HCT116 (cell line): ENCODE measurements around the gene HCN3. TPM values are rescaled to one million over a fixed set of nuclear protein-coding genes. Genes with fewer than 3 reads are reported as not detected.
A peak's percentile ranks its signal among the peaks of the same experiment; 100 is the strongest.

Source experiments
- ATAC-seq: fragments of 200-7000 bp; cut with Tn5 transposase; 2 replicates; pipeline ENCODE4 v1.9.1; 2020; ENCODE audit warnings: mild to moderate bottlenecking, moderate library complexity
- BruUV-seq: library from RNA; stranded (reverse); fragments of 400-500 nt; replicated peaks from 2 replicates; lab custom pipeline; 2021; lab: Mats Ljungman, UMichigan
- CTCF ChIA-PET: fragments of 300-600 bp; sonication (Branson Sonifier 250); formaldehyde crosslinking; loops from one replicate; lab custom pipeline; 2021; ENCODE audit warnings: antibody characterized with exemption; lab: Charles Lee
- POLR2A ChIA-PET: fragments of 300-600, 350-600 bp; sonication (Branson Sonifier 250); formaldehyde crosslinking; loops from one replicate; lab custom pipeline; 2021; ENCODE audit warnings: antibody characterized with exemption; lab: Charles Lee
- RAD21 ChIA-PET, 2 experiments: fragments of 300-600 bp; sonication (Branson Sonifier 250); formaldehyde crosslinking; loops; one replicate each; lab custom pipeline; 2023; ENCODE audit warnings: low total read pairs in 2 of 2; ENCODE audit not compliant: uncharacterized antibody in 2 of 2, unreplicated experiment in 2 of 2, low non-redundant PET in 1 of 2; lab: Charles Lee
- DNase-seq: peaks from one replicate; pipeline ENCODE4 v3.0.0-alpha.2; 2010; ENCODE audit warnings: low read depth, low spot score
- H2AFZ ChIP-seq: fragments of 200-600 bp; shearing (Covaris generic), sonication (generic); 2 replicates; pipeline ENCODE4 v1.6.1; 2017; ENCODE audit warnings: low read depth, mixed run types, mixed read lengths, antibody characterized with exemption, low read length; ENCODE audit not compliant: poor library complexity, severe bottlenecking
- H3K27ac ChIP-seq: 2 replicates; pipeline ENCODE4 v1.5.1; 2012; ENCODE audit warnings: low read depth, low read length
- H3K27me3 ChIP-seq: fragments of 200-600 bp; sonication (generic); 2 replicates; pipeline ENCODE4 v1.6.1; 2016; ENCODE audit warnings: mixed run types, low read length, mixed read lengths; ENCODE audit not compliant: insufficient read depth
- H3K36me3 ChIP-seq, 2 experiments: fragments of 200-500 bp in 1 of 2; fragments of 200-600 bp in 1 of 2; sonication (Bioruptor generic) in 1 of 2; sonication (generic) in 1 of 2; 2 replicates each; pipeline versions ENCODE4 v1.5.1 to v1.6.1; 2014 to 2016; ENCODE audit warnings: low read length in 2 of 2, inconsistent platforms in 1 of 2, mixed read lengths in 1 of 2, mixed run types in 1 of 2; ENCODE audit not compliant: insufficient read depth in 2 of 2, control insufficient read depth in 1 of 2
- H3K4me1 ChIP-seq, 2 experiments: fragments of 200-600 bp in 1 of 2; sonication (generic) in 1 of 2; 2 replicates each; pipeline versions ENCODE4 v1.5.1 to v1.6.1; 2012 to 2017; ENCODE audit warnings: low read length in 2 of 2, inconsistent platforms in 1 of 2, mild to moderate bottlenecking in 1 of 2, mixed read lengths in 1 of 2, mixed run types in 1 of 2, moderate library complexity in 1 of 2; ENCODE audit not compliant: insufficient read depth in 2 of 2, control insufficient read depth in 1 of 2
- H3K4me2 ChIP-seq: fragments of 200-600 bp; sonication (generic); 2 replicates; pipeline ENCODE4 v1.6.1; 2017; ENCODE audit warnings: mixed run types, low read length, mixed read lengths
- H3K4me3 ChIP-seq, 2 experiments: fragments of 200-600 bp in 1 of 2; sonication (generic) in 1 of 2; replicated peaks in 1 of 2; 2 replicates each; pipeline ENCODE4 v1.5.1; 2011 to 2016; ENCODE audit warnings: low read length in 2 of 2, control low read depth in 1 of 2, low read depth in 1 of 2, mild to moderate bottlenecking in 1 of 2, mixed read lengths in 1 of 2, mixed run types in 1 of 2
- H3K79me2 ChIP-seq: fragments of 200-600 bp; sonication (generic); 2 replicates; pipeline ENCODE4 v1.6.1; 2017; ENCODE audit warnings: mild to moderate bottlenecking, mixed run types, low read length, moderate library complexity, mixed read lengths; ENCODE audit not compliant: insufficient read depth
- H3K9ac ChIP-seq: fragments of 200-600 bp; sonication (generic); 2 replicates; pipeline ENCODE4 v1.6.1; 2016; ENCODE audit warnings: low read length, mixed read lengths
- H3K9me2 ChIP-seq: fragments of 200-600 bp; sonication (generic), shearing (Covaris generic); 2 replicates; pipeline ENCODE4 v1.6.1; 2017; ENCODE audit warnings: mixed run types, mild to moderate bottlenecking, moderate library complexity; ENCODE audit not compliant: insufficient read depth
- H3K9me3 ChIP-seq, 2 experiments: fragments of 200-500 bp in 1 of 2; fragments of 200-600 bp in 1 of 2; sonication (Bioruptor generic) in 1 of 2; sonication (generic) in 1 of 2; 2 replicates each; pipeline ENCODE4 v1.6.1; 2014 to 2017; ENCODE audit warnings: low read length in 2 of 2, mixed read lengths in 2 of 2, inconsistent platforms in 1 of 2, low read depth in 1 of 2, mild to moderate bottlenecking in 1 of 2, mixed run types in 1 of 2, moderate library complexity in 1 of 2; ENCODE audit not compliant: control insufficient read depth in 1 of 2, insufficient read depth in 1 of 2
- H4K20me1 ChIP-seq: fragments of 200-600 bp; sonication (generic), shearing (Covaris generic); 2 replicates; pipeline ENCODE4 v1.6.1; 2017; ENCODE audit warnings: mixed run types, mild to moderate bottlenecking, moderate library complexity; ENCODE audit not compliant: insufficient read depth
- CBX3 ChIP-seq: IDR thresholded peaks from 2 replicates; pipeline ENCODE4 v1.6.1; 2012; ENCODE audit warnings: low read depth
- EGR1 ChIP-seq: IDR thresholded peaks from 2 replicates; pipeline ENCODE4 v1.6.1; 2012; ENCODE audit warnings: low read depth
- JUND ChIP-seq: IDR thresholded peaks from 2 replicates; pipeline ENCODE4 v1.6.1; 2012
- MAX ChIP-seq: IDR thresholded peaks from 2 replicates; pipeline ENCODE4 v1.6.1; 2012
- POLR2A ChIP-seq: IDR thresholded peaks from 2 replicates; pipeline ENCODE4 v1.7.0; 2011; ENCODE audit warnings: borderline replicate concordance; ENCODE audit not compliant: insufficient read depth, insufficient read length; ENCODE audit errors: extremely low read depth
- POLR2AphosphoS5 ChIP-seq: IDR thresholded peaks from 2 replicates; pipeline ENCODE4 v1.6.1; 2011; ENCODE audit warnings: mild to moderate bottlenecking, low read depth, low read length, moderate library complexity
- REST ChIP-seq: IDR thresholded peaks from 2 replicates; pipeline ENCODE4 v1.6.1; 2012; ENCODE audit warnings: low read depth
- SIN3A ChIP-seq: IDR thresholded peaks from 2 replicates; pipeline ENCODE4 v1.6.1; 2012; ENCODE audit warnings: low read depth
- TCF7L2 ChIP-seq: IDR thresholded peaks from 2 replicates; pipeline ENCODE4 v1.7.0; 2011; ENCODE audit warnings: borderline replicate concordance, inconsistent platforms; ENCODE audit not compliant: insufficient read depth, insufficient read length; ENCODE audit errors: extremely low read depth
- YY1 ChIP-seq: IDR thresholded peaks from 2 replicates; pipeline ENCODE4 v1.6.1; 2011; ENCODE audit warnings: low read length, low read depth, moderate library complexity, mild to moderate bottlenecking; ENCODE audit not compliant: insufficient replicate concordance; ENCODE audit errors: extremely low read depth
- intact Hi-C: fragments of 100-400 bp; cut with micrococcal nuclease; formaldehyde crosslinking; loops from 2 replicates; pipeline ENCODE4 v1.10.0; 2022
- total RNA-seq: library from RNA; stranded (reverse); gene quantifications from one replicate; pipeline ENCODE4 v1.2.1, GENCODE V29; 2021; ENCODE audit not compliant: unreplicated experiment

Gene HCN3
- total RNA-seq, 1 experiment from 2014 or later, result 8.5 TPM

GRCh38 chr1:155241069-155241679 is 36.1 kb upstream of the HCN3 start:
- Histone ChIP-seq H3K9me3 (no peaks in the 10 kb centered on the region), H3K9ac (peak overlapping the region; percentile 54), H3K36me3 (no peaks in the 10 kb centered on the region), H3K4me3 (peak overlapping the region; percentile 51 to 58), H2AFZ (no peak overlapping the region), H3K9me2 (no peaks in the 10 kb centered on the region), H3K27me3 (no peaks in the 10 kb centered on the region), H3K79me2 (no peaks in the 10 kb centered on the region), H4K20me1 (no peaks in the 10 kb centered on the region), H3K4me2 (peak overlapping the region; percentile 69), H3K27ac (peak overlapping the region; percentile 43), H3K4me1 (peaks cover 16 to 46% of the 10 kb centered on the region in 2 experiments)
- intact Hi-C loops, result loop anchor here (5.0 kb wide), 1 partner anchor 34 kb away; the partner anchor contains the start of genes MTX1 and THBS3
- TF ChIP-seq CBX3, result 0 out of 2 replicates have a peak, but pooled peaks have one; percentile 46
- peak; percentile 60 for TF ChIP-seq POLR2AphosphoS5
- peak; percentile 31 for TF ChIP-seq JUND
- TF ChIP-seq YY1, result peak; percentile 99
- TF ChIP-seq EGR1, result peak; percentile 55; the same call in 1 of the 2 replicates
- TF ChIP-seq REST, result no peak
- peak; percentile 49; the same call in 1 of the 2 replicates for TF ChIP-seq MAX
- TF ChIP-seq TCF7L2, result no peak
- TF ChIP-seq POLR2A, result peak; percentile 26
- TF ChIP-seq SIN3A, result peak; percentile 97
- RAD21 ChIA-PET, result no interaction called here
- no TSS peak for BruUV-seq
- ATAC-seq (peak; percentile 33), DNase-seq (peak; percentile 67)
- POLR2A ChIA-PET, result interaction anchor here (0.8 to 1.8 kb wide), 5 partner anchors 14 to 65 kb away, joined by 3 to 4 read pairs (median 3); no protein-coding TSS in a partner anchor
- CTCF ChIA-PET, result interaction anchor here (1.0 to 1.4 kb wide), 3 partner anchors 10 to 68 kb away, joined by 4 to 6 read pairs (median 5); partner anchors contain the start of gene KRTCAP2
